HepG2 (cell line): Measurements from ENCODE around the gene BLCAP. TPM values are rescaled to one million over a fixed set of nuclear protein-coding genes. Genes with fewer than 3 reads are reported as not detected.

Source experiments
- ELF1 ChIP-seq: sonication (generic); formaldehyde crosslinking; IDR thresholded peaks from 2 replicates; pipeline ENCODE4 v1.4.0; 2020; ENCODE audit warnings: missing genetic modification reagents
- HDAC1 ChIP-seq: sonication (generic); formaldehyde crosslinking; IDR thresholded peaks from 2 replicates; pipeline ENCODE4 v1.5.1; 2020; ENCODE audit warnings: mild to moderate bottlenecking, missing genetic modification reagents
- HNRNPLL ChIP-seq: fragments of 200-400 bp; formaldehyde crosslinking; IDR thresholded peaks from 2 replicates; pipeline ENCODE4 v1.6.1; 2017; ENCODE audit warnings: mild to moderate bottlenecking, low read depth, low read length; ENCODE audit not compliant: poor library complexity, severe bottlenecking
- IRF1 ChIP-seq: sonication (generic); formaldehyde crosslinking; IDR thresholded peaks from 2 replicates; pipeline ENCODE4 v1.4.0; 2020; ENCODE audit warnings: low read depth, mild to moderate bottlenecking, missing genetic modification reagents
- NFKBIZ ChIP-seq: IDR thresholded peaks from 2 replicates; pipeline ENCODE4 v1.6.1; 2018; ENCODE audit warnings: missing genetic modification reagents, missing compliant biosample characterization
- NR2C2 ChIP-seq: sonication (generic); formaldehyde crosslinking; IDR thresholded peaks from 2 replicates; pipeline ENCODE4 v1.4.0; 2020; ENCODE audit warnings: missing genetic modification reagents, mild to moderate bottlenecking, moderate library complexity, borderline replicate concordance
- SNAPC4 ChIP-seq: sonication (generic); formaldehyde crosslinking; IDR thresholded peaks from 2 replicates; pipeline ENCODE4 v1.4.0; 2020; ENCODE audit warnings: mild to moderate bottlenecking, missing genetic modification reagents
- THYN1 ChIP-seq: sonication (generic); formaldehyde crosslinking; IDR thresholded peaks from 2 replicates; pipeline ENCODE4 v1.8.1; 2023; ENCODE audit warnings: low read depth, mild to moderate bottlenecking, moderate library complexity, missing genetic modification reagents, borderline replicate concordance
- ZNF235 ChIP-seq: sonication (generic); formaldehyde crosslinking; IDR thresholded peaks from 2 replicates; pipeline ENCODE4 v1.8.1; 2023; ENCODE audit warnings: mild to moderate bottlenecking, missing genetic modification reagents, borderline replicate concordance
- ZNF550 ChIP-seq: sonication (generic); formaldehyde crosslinking; IDR thresholded peaks from 2 replicates; pipeline ENCODE4 v1.4.0; 2020; ENCODE audit warnings: mild to moderate bottlenecking, missing genetic modification reagents, borderline replicate concordance
- ZNF678 ChIP-seq: sonication (generic); formaldehyde crosslinking; IDR thresholded peaks from 2 replicates; pipeline ENCODE4 v1.4.0; 2020; ENCODE audit warnings: mild to moderate bottlenecking, missing genetic modification reagents
- ZNF761 ChIP-seq: sonication (generic); formaldehyde crosslinking; conservative IDR thresholded peaks from 2 replicates; pipeline ENCODE4 v1.4.0; 2020; ENCODE audit warnings: mild to moderate bottlenecking, missing genetic modification reagents
- polyA plus RNA-seq, 8 experiments: library from polyadenylated mRNA; depleted of rRNA in 3 of 8; stranded (reverse) in 7 of 8; unstranded in 1 of 8; fragments of >200 nt; fragmentation: Illumina TruSeq in 4 of 8; extraction: Trizol in 4 of 8; gene quantifications; 2 replicates each; pipeline versions ENCODE4 v1.2.1 to v1.2.3, GENCODE V29; 2011 to 2016; ENCODE audit warnings: low read depth in 4 of 8, missing spikeins in 1 of 8, mixed read lengths in 1 of 8; ENCODE audit not compliant: insufficient read depth in 1 of 8
- total RNA-seq, 5 experiments: library from RNA; depleted of rRNA; stranded (reverse); fragments of >200 nt; fragmentation: Illumina TruSeq; extraction: Trizol; gene quantifications; 2 replicates each; pipeline ENCODE4 v1.2.3, GENCODE V29; 2016; ENCODE audit warnings: low read depth in 1 of 5
- TF ChIP-seq, protein P1 (sequence below): IDR thresholded peaks from 2 replicates; pipeline ENCODE4 v1.6.1; 2016; ENCODE audit warnings: missing compliant biosample characterization, missing genetic modification reagents, borderline replicate concordance
- TF ChIP-seq, protein P2 (sequence below): sonication (generic); formaldehyde crosslinking; IDR thresholded peaks from 2 replicates; pipeline ENCODE4 v1.4.0; 2020; ENCODE audit warnings: missing genetic modification reagents

BLCAP gene
- total and polyA plus RNA-seq, 2 of the 13 experiments (the other 11 are each of a cell fraction or from before 2014, with no cell fraction given), result 52.4 to 86.8 TPM

DNA sequence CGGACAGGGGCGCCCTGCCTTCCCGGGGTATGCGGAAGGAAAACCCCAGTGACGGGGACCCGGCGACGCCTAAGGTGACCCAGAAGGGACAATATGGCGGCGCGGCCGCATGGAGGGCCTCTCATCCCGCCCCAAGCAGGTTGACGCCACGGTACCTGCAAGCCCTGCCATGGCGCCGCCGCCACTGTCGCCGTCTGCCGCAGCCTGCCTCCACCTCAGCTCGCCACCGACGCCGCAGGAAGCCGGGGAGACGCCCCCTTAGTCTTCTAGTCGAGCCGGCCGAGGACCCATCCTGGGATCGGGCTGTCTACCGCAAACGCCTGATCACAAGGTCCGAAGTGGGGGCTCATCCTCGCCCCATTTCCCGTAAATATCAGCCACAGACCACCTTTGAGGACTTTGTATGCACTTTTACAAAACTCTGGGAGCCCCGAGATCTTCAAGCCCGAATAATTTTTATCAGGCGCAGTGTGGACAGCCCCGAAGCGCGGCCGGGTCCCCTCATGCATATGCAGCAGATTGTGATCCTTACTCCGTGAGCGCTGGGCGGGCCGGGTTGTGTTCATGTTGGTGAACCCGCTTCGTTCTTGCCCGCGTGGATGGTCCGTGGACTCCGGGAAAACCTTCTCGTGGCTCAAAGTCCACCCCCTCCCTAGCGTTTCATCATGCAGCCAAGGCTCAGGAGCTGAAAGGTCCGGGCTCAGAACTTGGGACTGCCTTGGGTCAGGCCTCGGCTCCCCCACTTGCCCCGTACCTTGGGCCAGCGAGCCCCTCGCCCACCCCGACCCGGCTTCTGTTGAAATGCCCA lies at the start of gene BLCAP (continued):
- TF ChIP-seq ZNF550 (CRISPR knock-in tag), result no peak
- peak; percentile 80 for TF ChIP-seq ELF1
- TF ChIP-seq HNRNPLL, result peak; percentile 85
- TF ChIP-seq, protein P1, sequence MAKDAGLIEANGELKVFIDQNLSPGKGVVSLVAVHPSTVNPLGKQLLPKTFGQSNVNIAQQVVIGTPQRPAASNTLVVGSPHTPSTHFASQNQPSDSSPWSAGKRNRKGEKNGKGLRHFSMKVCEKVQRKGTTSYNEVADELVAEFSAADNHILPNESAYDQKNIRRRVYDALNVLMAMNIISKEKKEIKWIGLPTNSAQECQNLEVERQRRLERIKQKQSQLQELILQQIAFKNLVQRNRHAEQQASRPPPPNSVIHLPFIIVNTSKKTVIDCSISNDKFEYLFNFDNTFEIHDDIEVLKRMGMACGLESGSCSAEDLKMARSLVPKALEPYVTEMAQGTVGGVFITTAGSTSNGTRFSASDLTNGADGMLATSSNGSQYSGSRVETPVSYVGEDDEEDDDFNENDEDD (CRISPR knock-in tag), result peak; percentile 74; the same call in 1 of the 2 replicates
- TF ChIP-seq ZNF761 (CRISPR knock-in tag), result peak; percentile 72; the same call in 1 of the 2 replicates
- TF ChIP-seq NR2C2 (CRISPR knock-in tag), result peak; percentile 78
- TF ChIP-seq NFKBIZ (CRISPR knock-in tag), result peak; percentile 67; the same call in 1 of the 2 replicates
- peak; percentile 98 for TF ChIP-seq HDAC1 (CRISPR knock-in tag)
- no peak for TF ChIP-seq ZNF678 (CRISPR knock-in tag)
- peak; percentile 76 for TF ChIP-seq ZNF235 (CRISPR knock-in tag)
- peak; percentile 96 for TF ChIP-seq SNAPC4 (CRISPR knock-in tag)
- 0 out of 2 replicates have a peak, but pooled peaks have one; percentile 92 for TF ChIP-seq THYN1 (CRISPR knock-in tag)
- no peak for TF ChIP-seq IRF1 (CRISPR knock-in tag)
- TF ChIP-seq, protein P2, sequence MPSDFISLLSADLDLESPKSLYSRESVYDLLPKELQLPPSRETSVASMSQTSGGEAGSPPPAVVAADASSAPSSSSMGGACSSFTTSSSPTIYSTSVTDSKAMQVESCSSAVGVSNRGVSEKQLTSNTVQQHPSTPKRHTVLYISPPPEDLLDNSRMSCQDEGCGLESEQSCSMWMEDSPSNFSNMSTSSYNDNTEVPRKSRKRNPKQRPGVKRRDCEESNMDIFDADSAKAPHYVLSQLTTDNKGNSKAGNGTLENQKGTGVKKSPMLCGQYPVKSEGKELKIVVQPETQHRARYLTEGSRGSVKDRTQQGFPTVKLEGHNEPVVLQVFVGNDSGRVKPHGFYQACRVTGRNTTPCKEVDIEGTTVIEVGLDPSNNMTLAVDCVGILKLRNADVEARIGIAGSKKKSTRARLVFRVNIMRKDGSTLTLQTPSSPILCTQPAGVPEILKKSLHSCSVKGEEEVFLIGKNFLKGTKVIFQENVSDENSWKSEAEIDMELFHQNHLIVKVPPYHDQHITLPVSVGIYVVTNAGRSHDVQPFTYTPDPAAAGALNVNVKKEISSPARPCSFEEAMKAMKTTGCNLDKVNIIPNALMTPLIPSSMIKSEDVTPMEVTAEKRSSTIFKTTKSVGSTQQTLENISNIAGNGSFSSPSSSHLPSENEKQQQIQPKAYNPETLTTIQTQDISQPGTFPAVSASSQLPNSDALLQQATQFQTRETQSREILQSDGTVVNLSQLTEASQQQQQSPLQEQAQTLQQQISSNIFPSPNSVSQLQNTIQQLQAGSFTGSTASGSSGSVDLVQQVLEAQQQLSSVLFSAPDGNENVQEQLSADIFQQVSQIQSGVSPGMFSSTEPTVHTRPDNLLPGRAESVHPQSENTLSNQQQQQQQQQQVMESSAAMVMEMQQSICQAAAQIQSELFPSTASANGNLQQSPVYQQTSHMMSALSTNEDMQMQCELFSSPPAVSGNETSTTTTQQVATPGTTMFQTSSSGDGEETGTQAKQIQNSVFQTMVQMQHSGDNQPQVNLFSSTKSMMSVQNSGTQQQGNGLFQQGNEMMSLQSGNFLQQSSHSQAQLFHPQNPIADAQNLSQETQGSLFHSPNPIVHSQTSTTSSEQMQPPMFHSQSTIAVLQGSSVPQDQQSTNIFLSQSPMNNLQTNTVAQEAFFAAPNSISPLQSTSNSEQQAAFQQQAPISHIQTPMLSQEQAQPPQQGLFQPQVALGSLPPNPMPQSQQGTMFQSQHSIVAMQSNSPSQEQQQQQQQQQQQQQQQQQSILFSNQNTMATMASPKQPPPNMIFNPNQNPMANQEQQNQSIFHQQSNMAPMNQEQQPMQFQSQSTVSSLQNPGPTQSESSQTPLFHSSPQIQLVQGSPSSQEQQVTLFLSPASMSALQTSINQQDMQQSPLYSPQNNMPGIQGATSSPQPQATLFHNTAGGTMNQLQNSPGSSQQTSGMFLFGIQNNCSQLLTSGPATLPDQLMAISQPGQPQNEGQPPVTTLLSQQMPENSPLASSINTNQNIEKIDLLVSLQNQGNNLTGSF, result peak; percentile 78; the same call in 1 of the 2 replicates
